Mesenteric fat pad (tissue), 1 donor: ENCODE results near the gene KCNK16. TPM values are rescaled to one million over a fixed set of nuclear protein-coding genes. Genes with fewer than 3 reads are reported as not detected.

Experiments
- DNase-seq: peaks from one replicate; pipeline ENCODE4 v3.0.0-alpha.2; 2020; ENCODE audit warnings: low spot score
- long read RNA-seq: library from polyadenylated mRNA; unstranded; transcript quantifications from one replicate; pipeline ENCODE4 v2.0.0, GENCODE V29; 2020
- total RNA-seq: library from RNA; stranded (reverse); fragmentation: NEBNext Ultra II Directional; extraction: Animal tissue kit (Norgen Biotek cat#: 25700); gene quantifications from one replicate; pipeline ENCODE4 v1.2.1, GENCODE V29; 2021
- donor health status: DM: yes; HTN: yes; CAD: no.

The KCNK16 gene
- total RNA-seq = not detected
- long read RNA-seq = 0 reads

DNA sequence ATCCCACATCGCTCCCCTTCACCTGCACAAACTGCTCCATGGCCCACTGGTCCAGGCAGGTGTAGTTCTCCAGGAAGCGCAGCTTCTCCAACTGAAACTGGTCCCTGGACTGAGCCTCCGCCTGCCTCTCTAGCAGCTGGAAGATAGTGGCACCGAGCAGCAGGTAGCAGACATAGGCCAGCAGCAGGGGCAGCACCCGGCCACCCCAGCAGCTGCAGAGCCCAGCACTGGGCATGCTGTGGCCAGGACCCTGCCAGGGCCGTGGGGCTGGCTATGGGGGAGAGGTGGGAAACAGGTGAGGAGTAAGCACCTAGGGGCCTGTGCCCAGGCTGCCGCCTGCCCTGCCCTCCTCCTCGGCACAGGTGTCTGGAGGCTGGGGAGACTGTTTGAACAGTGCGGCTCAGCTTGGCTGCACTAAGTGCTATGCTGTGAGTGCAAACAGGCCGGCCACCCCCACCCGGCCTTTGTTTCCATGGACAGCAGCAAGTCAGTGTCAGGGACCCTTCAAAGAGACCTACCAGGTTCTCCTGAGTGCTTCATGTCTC is at the start of gene KCNK16:
KCNK16 (minus strand) TSS at position 397 of the 545 bp plus-strand sequence; CDS start at position 235, 162 bp downstream.
- DNase-seq = no peak

DNA sequence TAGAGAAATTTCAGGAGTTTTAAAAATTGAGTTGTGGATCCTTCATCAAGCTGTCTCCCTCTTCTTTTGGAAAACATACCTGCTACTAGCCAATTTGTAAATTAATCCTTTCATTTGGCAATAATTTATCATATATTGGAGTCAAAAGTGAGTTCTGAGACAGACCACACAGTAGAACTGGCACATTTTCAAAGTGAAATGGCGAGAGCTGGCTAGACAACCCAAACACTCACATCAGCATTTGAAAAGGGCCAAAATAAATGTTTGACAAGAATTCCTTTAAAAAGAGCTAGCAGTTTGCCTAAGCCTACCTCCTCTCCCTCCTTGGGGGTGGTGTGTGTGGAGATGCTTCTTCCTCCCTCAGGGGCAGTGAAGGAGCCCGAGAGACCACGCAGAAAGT is 47.9 kb upstream of the KCNK16 start:
- DNase-seq = no peak

DNA sequence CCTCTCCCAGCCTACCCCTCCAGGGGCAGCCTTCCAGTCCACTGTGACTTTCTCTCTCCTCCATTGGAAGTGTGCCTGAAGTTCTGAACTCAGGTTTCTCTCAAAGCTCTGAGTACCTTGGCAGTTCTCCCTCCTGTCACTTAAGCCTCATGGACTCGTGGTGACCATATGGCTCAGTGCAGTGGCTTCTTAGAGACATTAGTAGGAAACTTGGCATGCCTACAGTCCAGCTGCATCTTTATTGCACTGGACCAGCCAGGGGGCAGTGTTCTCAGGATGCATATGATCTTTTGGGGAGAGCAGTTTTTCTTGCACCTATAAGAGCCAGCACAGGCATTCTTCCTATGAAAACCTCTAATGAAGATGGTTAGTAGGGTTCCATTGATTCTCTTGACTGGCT is 47.5 kb upstream of the KCNK16 start:
- no peak for DNase-seq

DNA sequence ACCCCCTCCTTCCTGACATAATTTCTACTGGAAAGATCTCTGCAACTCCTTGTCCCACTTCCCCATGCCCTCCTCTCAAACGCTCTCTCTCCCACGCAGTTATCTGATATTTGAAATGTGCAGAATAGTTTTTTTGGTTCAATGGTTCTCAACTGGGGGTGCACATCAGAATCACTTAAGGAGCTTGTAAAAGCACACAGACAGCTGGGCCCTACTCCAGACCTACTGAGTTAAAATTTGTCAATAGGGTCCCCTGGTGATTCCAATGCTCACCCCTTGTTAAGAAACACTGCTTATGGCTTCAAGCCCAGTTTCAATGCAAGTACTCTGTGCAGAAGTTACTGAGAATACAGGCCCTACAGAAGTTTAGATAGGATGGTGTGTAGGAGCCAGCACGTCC is 45.2 kb upstream of the KCNK16 start:
- no peak for DNase-seq

DNA sequence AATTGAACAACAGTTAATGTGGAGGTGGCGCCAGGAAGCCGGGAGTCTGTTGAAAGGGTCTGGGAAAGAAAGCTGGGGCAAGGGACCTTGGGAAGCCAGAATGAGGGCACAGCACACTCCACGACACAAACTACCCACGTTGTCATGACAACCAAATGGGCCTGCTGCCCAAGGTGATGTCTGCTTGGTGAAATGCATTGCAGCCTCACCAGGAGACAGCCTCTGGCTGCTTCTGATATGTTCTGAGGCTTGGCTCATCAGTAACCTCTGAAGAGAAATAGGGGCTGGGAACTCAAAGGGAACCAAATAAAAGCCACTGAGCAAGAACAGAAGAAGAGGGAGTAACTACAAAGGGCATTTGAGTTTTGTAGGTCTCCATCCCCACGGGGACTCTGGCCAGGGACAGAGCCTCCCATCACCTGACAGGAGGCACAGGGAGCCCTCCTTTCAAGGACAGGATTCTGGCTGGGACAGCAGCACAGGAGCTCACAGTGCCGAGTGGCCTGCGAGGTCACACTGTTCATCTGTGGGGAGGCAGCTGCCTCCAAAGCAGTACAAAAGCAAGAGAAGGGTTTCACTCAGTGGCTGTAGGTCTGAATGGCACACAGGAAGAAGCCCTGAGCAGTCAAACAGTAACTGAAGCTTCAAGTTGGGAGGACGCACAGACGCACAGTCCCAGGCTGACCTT is 44.6 kb upstream of the KCNK16 start:
- no peak for DNase-seq

DNA sequence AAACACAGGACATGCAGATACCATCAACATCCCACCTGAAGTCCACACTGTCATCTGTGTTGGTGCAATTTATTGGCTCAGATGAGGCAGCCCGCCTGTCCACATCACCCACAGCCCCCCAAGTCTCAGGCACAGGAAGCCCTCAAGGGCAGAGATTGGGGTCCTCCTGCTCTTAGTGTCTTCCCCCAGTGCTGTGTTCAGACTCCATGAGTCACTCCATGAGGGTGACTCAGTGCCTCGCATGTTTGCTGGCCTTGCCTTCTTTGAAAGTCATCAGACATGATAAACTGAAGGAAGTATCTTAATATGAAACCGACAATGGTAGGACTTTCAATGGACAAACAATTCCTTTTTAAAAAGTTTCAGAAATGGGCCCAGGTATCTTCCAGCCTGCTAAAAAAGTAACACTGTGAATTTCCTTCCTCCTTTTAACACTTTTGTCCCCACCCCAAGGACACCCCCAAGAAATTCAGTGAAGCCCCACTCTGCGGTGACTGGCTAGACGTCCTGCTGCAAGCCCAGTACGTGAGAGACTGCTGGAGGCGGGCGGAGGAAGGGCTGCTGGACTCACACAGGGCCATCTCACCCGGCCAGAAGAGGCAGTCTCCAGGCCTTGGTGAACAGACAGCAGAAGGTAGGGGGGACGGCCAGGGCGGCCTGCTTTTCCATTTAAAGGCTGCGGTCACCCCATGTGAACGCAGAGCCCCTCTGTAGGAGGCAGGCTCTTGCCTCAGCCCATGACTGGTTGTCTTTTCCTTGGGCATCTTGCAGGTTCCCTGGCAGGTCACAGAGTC is 43.0 kb upstream of the KCNK16 start:
- peak; percentile 85 for DNase-seq

DNA sequence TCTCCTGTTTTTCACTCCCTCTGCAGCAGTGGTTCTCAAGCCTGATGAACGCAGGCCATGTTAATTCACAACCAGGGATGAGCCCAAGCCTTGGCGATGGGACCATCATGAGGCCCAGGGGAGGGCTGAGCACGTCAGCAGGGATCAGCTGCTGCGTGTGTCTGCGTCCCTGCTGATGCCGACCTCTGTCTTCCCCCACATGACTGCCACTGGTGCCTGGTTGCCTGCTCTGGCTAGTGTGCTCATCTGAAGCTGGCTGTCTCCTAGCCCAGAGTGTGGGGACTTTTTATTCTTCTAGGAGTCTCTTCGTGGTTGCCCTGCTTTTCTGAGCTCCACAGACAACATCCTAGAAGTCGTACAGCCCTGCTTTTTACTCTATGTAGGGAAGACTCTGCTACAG is 40.8 kb upstream of the KCNK16 start:
- DNase-seq = peak; percentile 30

DNA sequence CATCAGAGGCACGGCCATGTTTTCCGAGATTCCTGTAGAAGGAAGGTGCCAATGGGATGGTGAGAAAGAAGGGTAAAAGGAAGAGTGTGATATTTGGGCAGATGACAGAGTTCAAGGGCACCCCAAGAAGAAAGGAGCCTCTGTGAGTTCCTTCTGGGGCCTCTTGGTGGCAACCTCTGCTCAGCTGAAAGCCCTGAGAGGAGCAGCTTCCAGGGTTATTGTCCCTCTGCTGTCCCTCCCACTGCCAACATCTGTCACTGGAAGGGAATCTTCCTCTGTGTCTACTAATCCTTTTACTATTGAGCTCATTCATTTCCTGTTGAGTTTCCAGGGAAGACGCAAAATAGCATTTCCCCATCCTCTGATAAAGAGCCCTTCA is 40.0 kb upstream of the KCNK16 start:
- no peak for DNase-seq

DNA sequence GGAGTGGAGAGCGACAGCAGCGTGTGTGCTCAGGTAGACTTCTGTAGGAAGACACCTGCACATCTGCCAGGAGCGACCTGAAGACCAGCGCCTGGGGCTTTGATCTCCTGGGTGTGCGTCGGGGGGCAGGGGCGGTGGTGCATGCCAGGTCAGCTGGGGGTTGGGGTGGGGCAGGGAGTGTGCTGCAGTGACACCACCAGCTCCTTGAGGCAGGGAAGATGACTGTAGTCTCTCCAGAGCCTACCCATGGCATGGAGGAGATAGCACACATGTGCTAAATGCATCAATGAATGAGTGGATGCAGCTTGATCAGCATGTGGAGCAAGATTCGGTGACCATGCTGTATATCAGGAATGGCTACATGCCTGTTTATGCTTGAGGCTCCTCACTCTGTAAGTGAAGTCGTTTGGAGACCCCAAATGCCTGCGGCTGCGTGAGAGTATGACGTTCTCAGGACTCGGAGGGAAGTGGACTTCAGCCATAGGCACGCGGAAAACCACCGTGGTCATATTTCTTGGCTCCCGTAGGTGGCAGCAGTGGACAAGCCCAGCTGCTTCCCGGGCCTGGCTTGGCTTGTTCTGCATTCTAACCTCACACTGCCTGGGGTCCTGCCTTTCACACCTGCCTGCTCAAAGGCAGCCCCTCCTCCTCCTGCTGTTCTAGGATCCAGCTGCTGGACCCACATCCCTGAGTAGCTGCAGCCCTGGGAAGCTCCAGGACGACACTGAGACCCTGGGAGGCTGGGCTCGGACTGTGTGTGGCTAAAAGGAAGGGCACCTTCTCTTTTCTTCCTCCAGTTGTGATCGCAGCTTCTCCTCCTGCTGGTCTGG is 39.4 kb upstream of the KCNK16 start:
- peak; percentile 90 for DNase-seq

DNA sequence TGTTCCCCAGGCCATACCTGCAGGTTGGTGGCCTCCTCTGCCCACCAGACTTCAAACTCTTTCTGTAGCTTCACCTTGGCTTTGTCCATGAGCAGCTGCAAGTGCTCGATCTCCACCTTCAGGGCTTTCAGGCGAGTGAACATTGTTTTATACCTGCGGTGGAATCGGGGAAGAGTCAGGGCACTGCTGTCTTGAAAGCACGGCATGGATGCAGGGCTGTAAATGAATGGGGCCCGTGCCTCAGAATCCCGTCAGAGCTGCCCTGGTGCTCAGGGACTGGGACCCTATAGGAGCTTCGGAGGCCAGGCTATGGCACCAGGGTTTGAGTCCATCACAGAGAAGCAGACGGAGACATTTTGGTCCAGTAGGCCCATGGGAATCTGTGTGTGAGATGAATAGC is 37.9 kb upstream of the KCNK16 start:
- DNase-seq = peak; percentile 64

DNA sequence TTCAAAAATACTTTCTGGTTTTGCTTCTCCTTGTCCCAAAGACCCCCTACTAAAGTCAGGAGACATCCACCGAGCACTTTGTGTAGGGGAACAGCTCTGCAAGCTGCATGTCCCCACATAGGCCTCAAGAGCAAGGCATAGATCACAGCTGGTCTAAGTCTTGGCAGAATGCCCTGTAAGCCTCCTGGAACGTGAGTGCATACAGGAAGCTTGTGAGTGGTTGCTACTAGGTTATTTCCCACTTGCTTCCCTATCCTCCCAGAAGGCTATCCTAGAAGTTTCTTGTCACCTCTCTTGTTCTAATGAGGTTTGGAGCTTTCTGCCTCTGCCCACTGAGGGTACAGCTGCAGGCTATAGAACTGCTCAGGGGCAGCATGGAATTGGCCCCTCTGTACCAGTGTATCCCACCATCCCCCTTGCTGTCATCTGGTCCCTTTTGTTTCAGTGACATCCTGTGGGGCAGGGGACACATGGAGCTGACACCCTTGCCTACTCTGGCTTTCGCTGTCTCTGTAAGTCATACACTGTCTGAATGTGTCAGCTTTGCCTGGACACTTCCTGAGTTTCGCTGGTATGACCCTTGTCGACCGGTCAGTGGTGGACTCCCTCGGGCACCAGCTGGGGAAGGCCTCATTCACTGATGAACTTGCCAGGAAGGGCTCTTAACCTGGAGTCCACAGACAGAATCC is 35.6 kb upstream of the KCNK16 start:
- peak; percentile 57 for DNase-seq

DNA sequence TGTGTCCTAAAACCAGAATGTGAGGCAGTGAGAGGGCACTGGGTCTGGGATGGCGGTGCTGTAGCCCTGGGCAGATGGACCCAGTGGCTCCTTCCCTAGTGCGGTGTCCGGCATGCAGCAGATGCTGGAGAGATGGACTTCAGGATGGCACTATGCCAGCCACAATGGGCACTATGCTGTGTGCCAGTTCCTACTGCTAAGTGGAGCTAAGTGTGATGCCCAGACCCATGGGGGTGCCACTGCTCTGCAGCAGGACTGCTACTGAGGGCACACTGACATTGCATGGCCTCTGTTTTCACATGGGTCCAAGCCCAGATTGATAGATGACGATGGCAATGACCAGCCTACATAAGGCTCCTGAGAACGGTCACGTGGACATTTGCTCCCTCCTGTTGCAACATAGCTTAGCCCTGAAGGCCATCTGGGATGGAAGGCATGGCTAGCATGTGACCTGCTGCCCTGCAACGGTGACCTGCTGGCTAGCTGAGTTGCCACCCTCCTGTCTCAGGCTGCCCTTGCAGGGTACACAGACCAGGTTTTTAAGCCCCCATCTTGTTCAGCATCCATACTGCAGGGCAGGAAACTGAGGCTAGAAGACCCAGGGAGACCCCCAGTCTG is 31.3 kb upstream of the KCNK16 start:
- no peak for DNase-seq

DNA sequence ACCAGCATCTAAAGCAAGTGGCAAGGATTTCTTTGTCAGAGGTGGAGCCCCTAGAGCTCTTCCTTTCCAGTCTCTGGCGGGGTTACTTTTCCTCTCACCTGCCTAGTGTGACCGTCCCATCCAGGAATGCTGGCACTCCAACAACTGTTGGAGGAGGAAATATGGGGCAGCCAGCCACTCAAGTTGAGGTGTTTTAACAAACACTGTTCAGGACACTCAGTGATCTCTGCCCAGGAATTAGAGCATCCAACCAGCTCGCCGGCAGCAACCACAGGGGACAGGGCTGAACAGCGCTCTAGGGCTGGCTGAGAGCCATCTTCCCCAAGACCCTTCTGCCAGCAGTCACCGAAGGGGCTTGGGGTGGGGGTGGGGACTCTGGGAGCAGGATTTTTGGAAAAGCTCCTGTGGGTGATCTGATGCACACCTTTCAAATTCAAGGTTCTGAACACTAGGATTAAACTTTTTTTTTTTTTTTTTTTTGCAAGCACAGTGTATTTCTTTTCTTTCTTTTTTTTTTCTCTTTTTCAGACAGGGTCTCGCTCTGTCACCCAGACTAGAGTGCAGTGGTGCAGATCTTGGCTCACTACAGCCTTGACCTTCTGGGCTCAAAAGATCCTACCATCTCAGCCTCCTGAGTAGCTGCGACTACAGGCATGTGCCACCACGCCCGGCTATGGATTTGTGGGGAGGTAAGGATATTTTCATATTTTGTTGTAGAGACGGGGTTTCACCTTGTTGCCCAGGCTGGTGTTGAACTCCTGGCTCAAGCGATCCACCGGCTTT is 28.4 kb upstream of the KCNK16 start:
- no peak for DNase-seq

DNA sequence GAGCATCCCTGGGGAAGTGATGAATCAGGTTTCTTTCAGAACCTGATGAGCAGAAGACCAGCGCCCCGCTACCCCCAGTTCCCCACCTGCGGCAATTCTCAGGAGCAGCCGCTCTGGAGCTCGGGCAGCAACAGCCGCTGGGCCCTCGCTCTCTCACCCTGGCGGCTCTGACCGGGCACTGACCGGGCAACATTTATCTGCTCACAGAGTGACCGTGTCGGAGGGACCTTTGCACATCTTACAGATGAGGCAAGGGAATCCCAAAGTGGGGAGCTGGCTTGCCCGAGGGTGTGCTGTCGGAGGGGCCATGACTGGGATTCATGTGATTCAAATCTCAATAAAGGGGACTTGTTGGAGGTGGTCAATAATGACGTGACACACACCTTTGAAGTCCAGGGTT is 26.2 kb upstream of the KCNK16 start:
- no peak for DNase-seq

DNA sequence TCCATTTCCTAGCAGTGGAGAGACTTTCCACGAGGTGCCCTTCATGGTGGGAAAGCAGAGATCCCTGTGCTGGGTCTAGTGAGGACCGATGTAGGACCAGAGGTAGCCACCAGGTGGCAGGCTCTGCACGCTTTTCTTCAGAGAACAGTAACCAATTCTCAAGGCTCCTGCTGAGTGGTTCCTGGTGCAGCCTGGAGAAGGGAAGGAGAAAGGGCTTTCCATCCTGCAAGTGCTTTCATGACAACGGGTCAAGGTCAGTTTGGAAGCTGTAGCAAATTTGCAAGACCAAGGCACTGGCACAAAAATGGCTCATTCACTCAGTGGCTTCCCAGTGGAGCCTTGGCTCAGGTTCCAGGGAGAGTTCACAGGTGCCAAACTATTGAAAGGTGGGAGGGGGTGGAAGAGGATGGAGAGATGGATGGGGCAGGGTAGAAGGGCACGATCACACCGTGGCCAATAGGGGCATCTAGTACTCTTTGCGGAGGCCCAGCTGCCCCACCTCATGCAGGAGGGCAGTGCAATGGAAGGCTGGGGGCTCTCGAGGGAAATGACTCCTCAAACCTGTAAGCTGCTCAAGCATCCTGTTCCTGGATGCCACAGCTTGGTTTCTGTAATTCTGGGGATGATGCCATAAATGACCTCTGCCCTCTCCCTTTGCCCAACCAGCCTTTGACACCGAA is 25.5 kb upstream of the KCNK16 start:
- no peak for DNase-seq

DNA sequence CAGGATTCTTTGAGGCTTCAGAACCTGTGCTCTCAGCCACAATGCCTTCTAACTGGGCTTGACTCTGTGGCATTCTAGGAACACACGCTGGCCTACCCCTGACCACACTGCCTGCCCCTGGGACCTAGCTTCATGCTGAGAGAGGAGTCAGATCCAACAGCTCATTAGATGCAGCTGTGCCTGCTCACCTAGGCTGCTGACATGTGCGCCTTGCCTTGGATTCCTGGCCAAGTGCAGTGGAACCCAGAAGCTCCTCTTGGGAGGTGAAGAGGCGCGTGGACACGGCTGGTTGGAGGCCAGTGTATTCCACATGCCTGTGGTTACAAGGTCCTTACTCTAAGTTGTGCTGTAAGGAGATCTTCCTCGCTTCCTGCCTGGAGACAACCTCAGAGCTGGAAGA is 24.7 kb upstream of the KCNK16 start:
- no peak for DNase-seq

DNA sequence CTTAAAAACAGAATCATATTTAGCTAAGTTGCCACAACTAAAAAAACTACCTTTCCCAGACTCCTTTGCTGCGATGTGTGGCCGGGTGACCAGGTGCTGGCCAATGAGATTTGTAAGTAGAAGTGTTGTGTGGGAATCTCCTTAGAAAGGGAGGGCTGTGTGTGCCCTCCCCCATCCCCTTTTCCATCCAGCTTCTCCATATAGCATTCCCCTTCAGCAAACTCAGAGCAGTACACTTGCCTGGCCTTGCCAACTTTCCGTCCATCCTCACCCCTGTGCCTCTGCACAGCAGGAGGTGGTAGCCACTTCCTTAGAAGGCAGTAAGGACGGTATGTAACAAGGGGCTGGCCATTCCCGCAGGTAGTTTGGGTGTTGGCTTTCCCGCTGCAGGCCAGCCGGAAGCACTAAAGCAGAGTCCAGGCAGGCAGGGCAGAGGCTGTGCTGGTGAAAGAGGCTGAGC is 22.3 kb upstream of the KCNK16 start:
- no peak for DNase-seq

DNA sequence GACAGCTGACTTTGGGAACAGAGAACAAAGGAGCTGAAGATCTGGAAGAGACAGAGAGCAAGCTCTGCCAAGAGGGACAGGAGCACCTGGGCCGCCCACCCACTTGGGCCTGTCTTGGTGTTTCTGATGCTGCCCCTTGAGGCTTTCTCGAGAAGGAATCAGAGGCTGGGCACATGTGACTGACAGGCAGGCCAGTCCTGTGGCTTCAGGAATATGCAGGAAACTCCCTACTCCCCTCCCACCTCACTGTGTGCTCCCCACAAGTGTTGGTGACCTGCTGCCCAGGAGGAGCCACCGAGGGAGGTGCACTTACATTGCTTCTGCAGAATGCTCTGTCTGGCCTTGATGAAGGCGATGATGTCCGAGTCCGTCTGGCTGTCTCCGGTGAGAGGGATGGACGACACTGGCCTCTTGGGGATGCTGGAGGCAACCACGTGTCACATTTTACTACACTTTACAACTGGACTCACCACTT is 20.9 kb upstream of the KCNK16 start:
- no peak for DNase-seq
